Lung (tissue), 12 donors: ENCODE data around the gene CPNE9. TPM values are rescaled to one million over a fixed set of nuclear protein-coding genes. Genes with fewer than 3 reads are reported as not detected.

ENCODE experiments used
- ATAC-seq: fragments of 200-7000 bp; cut with Tn5 transposase; one replicate; pipeline ENCODE4 v1.9.1; 2020; ENCODE audit warnings: moderate number of reproducible peaks; ENCODE audit not compliant: insufficient read depth, low FRiP score
- DNase-seq, 3 donors: peaks; one replicate each; pipeline ENCODE4 v3.0.0-alpha.2; 2013 to 2017
- H3K27ac ChIP-seq, 2 donors: one replicate each; pipeline ENCODE4 v1.5.1; 2013; ENCODE audit warnings: mild to moderate bottlenecking in 2 of 2, moderate library complexity in 2 of 2, control low read depth in 1 of 2, inconsistent platforms in 1 of 2, low read depth in 1 of 2, low read length in 1 of 2
- H3K27me3 ChIP-seq, 3 donors: one replicate each; pipeline ENCODE4 v1.5.1; 2013; ENCODE audit warnings: low read length in 2 of 3; ENCODE audit not compliant: control insufficient read depth in 3 of 3, insufficient read depth in 3 of 3
- H3K36me3 ChIP-seq, 4 donors: one replicate each; pipeline ENCODE4 v1.5.1; 2013; ENCODE audit warnings: low read length in 4 of 4, mild to moderate bottlenecking in 1 of 4, moderate library complexity in 1 of 4; ENCODE audit not compliant: control insufficient read depth in 4 of 4, insufficient read depth in 4 of 4
- H3K4me1 ChIP-seq, 5 donors: one replicate each; pipeline ENCODE4 v1.5.1; 2013; ENCODE audit warnings: low read length in 5 of 5, mild to moderate bottlenecking in 2 of 5, moderate library complexity in 1 of 5; ENCODE audit not compliant: control insufficient read depth in 5 of 5, insufficient read depth in 5 of 5
- H3K4me3 ChIP-seq: one replicate; pipeline ENCODE4 v1.5.1; 2013; ENCODE audit warnings: mild to moderate bottlenecking, control low read depth, moderate library complexity
- H3K9ac ChIP-seq, 2 donors: one replicate each; pipeline ENCODE4 v1.5.1; 2013; ENCODE audit warnings: low read length in 2 of 2, control low read depth in 1 of 2; ENCODE audit not compliant: insufficient read depth in 1 of 2
- H3K9me3 ChIP-seq, 4 donors: one replicate each; pipeline ENCODE4 v1.5.1; 2013; ENCODE audit warnings: low read length in 3 of 4, mild to moderate bottlenecking in 1 of 4, moderate library complexity in 1 of 4; ENCODE audit not compliant: control insufficient read depth in 4 of 4, insufficient read depth in 3 of 4
- WGBS, 2 donors: extraction: QIAGEN DNeasy Blood & Tissue Kit; methylation state at CpG; one replicate each; pipeline ENCODE4 v1.1.7; 2013; 5-methylcytosine and 5-hydroxymethylcytosine counted together
- polyA plus RNA-seq, 2 donors: library from polyadenylated mRNA; stranded (reverse); fragments of 200-250 nt; gene quantifications; one replicate each; pipeline ENCODE4 v1.2.1, GENCODE V29; 2013
- total RNA-seq, 2 donors: library from RNA; depleted of rRNA in 1 of 2; stranded (reverse); fragments of >200 nt in 1 of 2; gene quantifications; one replicate each; pipeline ENCODE4 v1.2.1, GENCODE V29; 2014 to 2021
- TF ChIP-seq, protein P1 (sequence below): IDR thresholded peaks from 2 replicates; pipeline ENCODE4 v1.5.1; 2012; ENCODE audit warnings: mild to moderate bottlenecking; ENCODE audit errors: control extremely low read depth, extremely low read depth
- donor health status: control.
- donor health status: control.
- donor health status: Bipolar disorder and iron deficiency.
- donor health status: healthy.
- donor health status: DM: yes; HTN: yes; CAD: no.

The CPNE9 gene
- total and polyA plus RNA-seq, 4 donors: 0.11 to 0.34 (median 0.16) TPM; not detected in 1

DNA sequence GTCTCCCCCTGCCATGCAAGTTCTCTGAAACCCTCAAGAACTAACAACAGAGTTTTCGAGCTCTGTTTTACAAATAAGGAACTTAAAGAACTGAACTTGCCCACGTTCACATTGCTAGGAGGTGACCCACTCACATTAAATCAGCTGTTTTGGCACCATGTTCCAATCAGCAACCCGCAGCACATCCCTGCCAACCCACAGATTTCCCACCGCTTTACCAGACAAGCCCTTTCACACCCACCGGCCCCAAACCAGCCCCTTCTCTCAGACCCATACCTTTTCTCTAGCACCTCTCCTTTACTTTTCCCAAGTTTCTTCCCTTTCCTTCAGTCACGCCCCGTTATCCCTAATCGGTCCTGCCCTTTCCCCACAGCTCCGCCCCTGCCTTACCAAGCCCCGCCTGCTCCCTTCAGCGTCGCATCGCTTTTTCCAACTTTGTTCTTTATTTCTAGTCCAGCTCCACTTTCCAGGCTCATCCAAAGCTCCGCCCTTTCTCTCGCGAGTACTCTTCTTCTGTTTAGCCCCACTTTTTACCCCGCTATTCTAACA, 27.1 kb downstream of the CPNE9 start:
- TF ChIP-seq, protein P1, sequence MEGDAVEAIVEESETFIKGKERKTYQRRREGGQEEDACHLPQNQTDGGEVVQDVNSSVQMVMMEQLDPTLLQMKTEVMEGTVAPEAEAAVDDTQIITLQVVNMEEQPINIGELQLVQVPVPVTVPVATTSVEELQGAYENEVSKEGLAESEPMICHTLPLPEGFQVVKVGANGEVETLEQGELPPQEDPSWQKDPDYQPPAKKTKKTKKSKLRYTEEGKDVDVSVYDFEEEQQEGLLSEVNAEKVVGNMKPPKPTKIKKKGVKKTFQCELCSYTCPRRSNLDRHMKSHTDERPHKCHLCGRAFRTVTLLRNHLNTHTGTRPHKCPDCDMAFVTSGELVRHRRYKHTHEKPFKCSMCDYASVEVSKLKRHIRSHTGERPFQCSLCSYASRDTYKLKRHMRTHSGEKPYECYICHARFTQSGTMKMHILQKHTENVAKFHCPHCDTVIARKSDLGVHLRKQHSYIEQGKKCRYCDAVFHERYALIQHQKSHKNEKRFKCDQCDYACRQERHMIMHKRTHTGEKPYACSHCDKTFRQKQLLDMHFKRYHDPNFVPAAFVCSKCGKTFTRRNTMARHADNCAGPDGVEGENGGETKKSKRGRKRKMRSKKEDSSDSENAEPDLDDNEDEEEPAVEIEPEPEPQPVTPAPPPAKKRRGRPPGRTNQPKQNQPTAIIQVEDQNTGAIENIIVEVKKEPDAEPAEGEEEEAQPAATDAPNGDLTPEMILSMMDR: no peak
- H3K4me1 ChIP-seq: peaks cover 6 to 19% (median 14%) of the 10 kb centered on the region in 5 donors
- ATAC-seq: peak; percentile 55
- H3K27me3 ChIP-seq: no peaks in the 10 kb centered on the region
- H3K36me3 ChIP-seq: peaks cover 0 to 10% (median 8%) of the 10 kb centered on the region in 4 donors
- WGBS, 2 donors: 1 to 2% methylated on average over 16 to 17 of the region's 17 CpGs
- peak overlapping the region; percentile 81 to 85 for H3K27ac ChIP-seq
- no peak overlapping the region for H3K9ac ChIP-seq
- no peak for DNase-seq
- H3K9me3 ChIP-seq: no peaks in the 10 kb centered on the region
- peak overlapping the region; percentile 38 for H3K4me3 ChIP-seq

DNA sequence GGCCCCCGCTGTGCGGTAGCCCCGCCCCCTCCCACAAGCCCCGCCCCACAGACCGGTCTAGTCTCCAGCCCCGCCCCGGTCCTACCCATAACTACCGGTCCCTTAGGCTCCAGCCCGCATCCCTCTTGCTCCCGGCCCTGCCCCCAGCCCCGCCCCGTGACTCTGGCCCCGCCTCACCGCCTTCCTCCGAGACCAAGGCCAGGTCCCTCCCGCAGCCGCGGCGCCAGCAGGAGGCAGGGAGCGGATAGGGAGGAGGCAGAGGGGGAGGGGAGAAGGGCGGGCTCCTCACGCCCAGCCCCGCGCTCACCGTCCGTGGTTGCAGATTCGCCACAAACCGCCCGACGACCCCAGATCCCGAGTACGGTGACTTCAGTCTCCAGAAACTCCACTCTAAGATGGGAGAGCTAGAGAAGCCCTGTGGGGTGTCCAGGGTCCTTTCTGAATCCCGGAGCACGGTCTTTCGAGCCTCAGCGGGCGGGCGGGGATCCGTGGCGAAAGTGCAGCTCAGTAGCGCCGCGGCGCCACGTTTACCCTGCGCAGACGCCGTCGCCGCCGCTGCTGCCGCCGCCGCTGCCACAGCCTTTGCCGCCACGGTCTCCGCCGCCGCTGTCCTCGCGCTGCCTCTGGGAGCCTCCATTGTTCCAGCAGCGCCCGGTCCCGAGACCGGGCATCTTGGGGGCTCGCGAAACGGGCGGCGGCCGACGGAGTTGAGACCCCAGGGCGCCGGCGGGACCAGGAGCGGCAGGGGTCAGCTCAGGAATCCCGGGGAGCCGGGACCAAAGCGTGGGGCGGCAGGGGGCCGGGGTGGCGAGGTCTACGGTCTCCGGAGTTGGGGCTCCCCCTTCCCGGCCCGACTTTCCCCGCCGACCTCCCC, 27.8 kb downstream of the CPNE9 start, which contains the start of gene BRPF1:
Gene BRPF1 (plus strand): TSS at position 530 of the 874 bp plus-strand sequence. CDS start 2,406 bp downstream, outside the sequence.
- ATAC-seq (peak; percentile 97), DNase-seq (peak; percentile 99 to 100 (median 100))
- peak within 1 kb of the TSS; percentile 99 for H3K27ac ChIP-seq
- peaks cover 0 to 11% (median 10%) of the 10 kb centered on the region in 4 donors for H3K36me3 ChIP-seq
- H3K9me3 ChIP-seq: no peaks in the 10 kb centered on the region
- no peaks in the 10 kb centered on the region for H3K27me3 ChIP-seq
- 0 to 1% methylated on average over 79 to 88 of the region's 88 CpGs for WGBS, 2 donors
- H3K9ac ChIP-seq: peak within 1 kb of the TSS; percentile 55 to 57
- TF ChIP-seq, protein P1: no peak
- peaks cover 8 to 19% (median 14%) of the 10 kb centered on the region in 5 donors for H3K4me1 ChIP-seq
- H3K4me3 ChIP-seq: peak within 1 kb of the TSS; percentile 93

DNA sequence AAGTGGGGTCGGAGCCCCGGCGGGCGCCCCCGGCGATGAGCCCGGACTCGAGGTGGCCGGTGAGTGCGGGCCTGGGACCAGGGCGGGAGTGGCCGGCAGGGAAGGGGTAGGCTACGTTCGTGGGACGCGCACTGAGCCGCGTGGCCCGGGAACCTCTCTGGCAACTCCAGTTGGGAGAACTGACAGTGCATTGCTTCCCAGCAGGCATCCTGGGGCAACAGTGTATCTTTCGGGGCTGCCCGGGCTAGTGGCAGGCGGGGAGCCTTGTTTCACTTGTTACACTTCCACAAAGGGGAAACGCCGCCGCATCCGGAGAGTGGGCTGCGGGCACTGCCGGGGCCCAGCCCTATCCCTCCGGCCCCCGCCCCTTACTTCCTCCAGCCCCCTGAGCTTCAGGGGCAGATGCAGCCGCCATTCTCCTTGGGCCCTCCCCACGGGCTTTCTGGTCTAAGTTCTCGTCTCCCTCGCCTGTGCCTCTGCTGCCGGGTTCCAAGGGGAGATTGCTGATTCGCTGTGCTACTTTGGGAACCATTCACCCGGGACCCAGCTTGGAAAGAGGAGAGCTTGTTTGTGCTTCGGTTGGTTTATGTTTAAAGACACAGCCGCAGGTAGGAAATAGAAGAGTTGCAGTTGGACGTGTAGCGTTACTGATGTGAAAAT, 28.6 kb downstream of the CPNE9 start:
- Histone ChIP-seq H3K9ac (peak overlapping the region; percentile 55 to 57), H3K27ac (peak overlapping the region; percentile 99), H3K4me1 (peaks cover 8 to 19% (median 14%) of the 10 kb centered on the region in 5 donors), H3K36me3 (peaks cover 2 to 17% (median 16%) of the 10 kb centered on the region in 4 donors), H3K27me3 (no peaks in the 10 kb centered on the region), H3K4me3 (peak overlapping the region; percentile 93), H3K9me3 (no peaks in the 10 kb centered on the region)
- DNase-seq (peak in 1 of 3 donors; percentile 20), ATAC-seq (no peak)
- TF ChIP-seq, protein P1: no peak
- 1% methylated on average over 36 to 41 of the region's 41 CpGs for WGBS, 2 donors
